ENCODE data around the gene GJA4.

GJA4 gene

DNA sequence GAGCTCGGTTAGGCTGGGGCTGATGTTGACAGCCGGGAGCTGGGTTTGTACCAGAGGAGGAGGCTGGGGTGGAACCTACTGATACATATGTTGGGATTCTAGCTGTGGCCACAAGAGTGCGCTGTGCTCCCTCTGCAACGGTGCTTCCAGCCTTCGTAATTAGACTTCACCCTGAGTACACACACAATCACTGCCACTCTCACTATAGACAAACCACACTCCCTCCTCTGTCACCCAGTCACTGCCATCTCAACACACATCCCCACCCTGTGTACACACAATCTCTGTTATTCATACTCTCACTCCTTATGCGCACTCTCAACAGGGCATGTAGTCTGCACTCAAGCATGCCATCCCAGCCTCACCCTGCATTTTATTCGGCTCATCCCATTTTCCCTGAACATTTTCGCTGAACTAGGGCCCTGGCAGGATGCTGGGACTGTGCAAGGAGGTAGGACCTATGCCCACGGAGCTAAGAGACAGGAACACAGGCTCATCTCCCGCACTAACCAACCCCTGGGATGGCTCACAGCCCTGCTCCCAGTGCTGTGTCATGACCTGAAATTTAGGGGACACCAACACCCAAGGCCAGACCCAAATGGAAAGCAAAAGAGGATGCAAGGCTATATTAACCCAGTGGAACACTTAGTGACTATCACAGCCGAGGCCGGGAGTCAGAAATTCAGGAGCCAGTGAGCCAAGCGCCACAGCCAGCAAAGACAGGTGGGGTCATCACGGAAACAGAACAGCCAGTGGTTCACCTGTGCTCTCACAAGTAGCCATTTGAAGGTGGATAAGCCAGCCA lies 6.1 kb upstream of the GJA4 start:
- TF ChIP-seq, protein P1, sequence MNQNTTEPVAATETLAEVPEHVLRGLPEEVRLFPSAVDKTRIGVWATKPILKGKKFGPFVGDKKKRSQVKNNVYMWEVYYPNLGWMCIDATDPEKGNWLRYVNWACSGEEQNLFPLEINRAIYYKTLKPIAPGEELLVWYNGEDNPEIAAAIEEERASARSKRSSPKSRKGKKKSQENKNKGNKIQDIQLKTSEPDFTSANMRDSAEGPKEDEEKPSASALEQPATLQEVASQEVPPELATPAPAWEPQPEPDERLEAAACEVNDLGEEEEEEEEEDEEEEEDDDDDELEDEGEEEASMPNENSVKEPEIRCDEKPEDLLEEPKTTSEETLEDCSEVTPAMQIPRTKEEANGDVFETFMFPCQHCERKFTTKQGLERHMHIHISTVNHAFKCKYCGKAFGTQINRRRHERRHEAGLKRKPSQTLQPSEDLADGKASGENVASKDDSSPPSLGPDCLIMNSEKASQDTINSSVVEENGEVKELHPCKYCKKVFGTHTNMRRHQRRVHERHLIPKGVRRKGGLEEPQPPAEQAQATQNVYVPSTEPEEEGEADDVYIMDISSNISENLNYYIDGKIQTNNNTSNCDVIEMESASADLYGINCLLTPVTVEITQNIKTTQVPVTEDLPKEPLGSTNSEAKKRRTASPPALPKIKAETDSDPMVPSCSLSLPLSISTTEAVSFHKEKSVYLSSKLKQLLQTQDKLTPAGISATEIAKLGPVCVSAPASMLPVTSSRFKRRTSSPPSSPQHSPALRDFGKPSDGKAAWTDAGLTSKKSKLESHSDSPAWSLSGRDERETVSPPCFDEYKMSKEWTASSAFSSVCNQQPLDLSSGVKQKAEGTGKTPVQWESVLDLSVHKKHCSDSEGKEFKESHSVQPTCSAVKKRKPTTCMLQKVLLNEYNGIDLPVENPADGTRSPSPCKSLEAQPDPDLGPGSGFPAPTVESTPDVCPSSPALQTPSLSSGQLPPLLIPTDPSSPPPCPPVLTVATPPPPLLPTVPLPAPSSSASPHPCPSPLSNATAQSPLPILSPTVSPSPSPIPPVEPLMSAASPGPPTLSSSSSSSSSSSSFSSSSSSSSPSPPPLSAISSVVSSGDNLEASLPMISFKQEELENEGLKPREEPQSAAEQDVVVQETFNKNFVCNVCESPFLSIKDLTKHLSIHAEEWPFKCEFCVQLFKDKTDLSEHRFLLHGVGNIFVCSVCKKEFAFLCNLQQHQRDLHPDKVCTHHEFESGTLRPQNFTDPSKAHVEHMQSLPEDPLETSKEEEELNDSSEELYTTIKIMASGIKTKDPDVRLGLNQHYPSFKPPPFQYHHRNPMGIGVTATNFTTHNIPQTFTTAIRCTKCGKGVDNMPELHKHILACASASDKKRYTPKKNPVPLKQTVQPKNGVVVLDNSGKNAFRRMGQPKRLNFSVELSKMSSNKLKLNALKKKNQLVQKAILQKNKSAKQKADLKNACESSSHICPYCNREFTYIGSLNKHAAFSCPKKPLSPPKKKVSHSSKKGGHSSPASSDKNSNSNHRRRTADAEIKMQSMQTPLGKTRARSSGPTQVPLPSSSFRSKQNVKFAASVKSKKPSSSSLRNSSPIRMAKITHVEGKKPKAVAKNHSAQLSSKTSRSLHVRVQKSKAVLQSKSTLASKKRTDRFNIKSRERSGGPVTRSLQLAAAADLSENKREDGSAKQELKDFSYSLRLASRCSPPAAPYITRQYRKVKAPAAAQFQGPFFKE (tag by site-specific recombination; IDR thresholded peaks at IDR 0.05; ENCODE audit: borderline replicate concordance), result no peak
- no peak for TF ChIP-seq ZNF350 (tag by site-specific recombination; IDR thresholded peaks at IDR 0.05)
- peak; percentile 89 for TF ChIP-seq ZNF654 (tag by site-specific recombination; IDR thresholded peaks at IDR 0.05; ENCODE audit: low read depth)
- TF ChIP-seq, protein P2, sequence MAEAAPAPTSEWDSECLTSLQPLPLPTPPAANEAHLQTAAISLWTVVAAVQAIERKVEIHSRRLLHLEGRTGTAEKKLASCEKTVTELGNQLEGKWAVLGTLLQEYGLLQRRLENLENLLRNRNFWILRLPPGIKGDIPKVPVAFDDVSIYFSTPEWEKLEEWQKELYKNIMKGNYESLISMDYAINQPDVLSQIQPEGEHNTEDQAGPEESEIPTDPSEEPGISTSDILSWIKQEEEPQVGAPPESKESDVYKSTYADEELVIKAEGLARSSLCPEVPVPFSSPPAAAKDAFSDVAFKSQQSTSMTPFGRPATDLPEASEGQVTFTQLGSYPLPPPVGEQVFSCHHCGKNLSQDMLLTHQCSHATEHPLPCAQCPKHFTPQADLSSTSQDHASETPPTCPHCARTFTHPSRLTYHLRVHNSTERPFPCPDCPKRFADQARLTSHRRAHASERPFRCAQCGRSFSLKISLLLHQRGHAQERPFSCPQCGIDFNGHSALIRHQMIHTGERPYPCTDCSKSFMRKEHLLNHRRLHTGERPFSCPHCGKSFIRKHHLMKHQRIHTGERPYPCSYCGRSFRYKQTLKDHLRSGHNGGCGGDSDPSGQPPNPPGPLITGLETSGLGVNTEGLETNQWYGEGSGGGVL (tag by site-specific recombination; IDR thresholded peaks at IDR 0.05), result no peak
- TF ChIP-seq ZNF2 (tag by site-specific recombination; IDR thresholded peaks at IDR 0.05), result peak; percentile 96
- 0 out of 2 replicates have a peak, but pooled peaks have one; percentile 24 for TF ChIP-seq ZNF501 (tag by site-specific recombination; IDR thresholded peaks at IDR 0.05)
- TF ChIP-seq, protein P3, sequence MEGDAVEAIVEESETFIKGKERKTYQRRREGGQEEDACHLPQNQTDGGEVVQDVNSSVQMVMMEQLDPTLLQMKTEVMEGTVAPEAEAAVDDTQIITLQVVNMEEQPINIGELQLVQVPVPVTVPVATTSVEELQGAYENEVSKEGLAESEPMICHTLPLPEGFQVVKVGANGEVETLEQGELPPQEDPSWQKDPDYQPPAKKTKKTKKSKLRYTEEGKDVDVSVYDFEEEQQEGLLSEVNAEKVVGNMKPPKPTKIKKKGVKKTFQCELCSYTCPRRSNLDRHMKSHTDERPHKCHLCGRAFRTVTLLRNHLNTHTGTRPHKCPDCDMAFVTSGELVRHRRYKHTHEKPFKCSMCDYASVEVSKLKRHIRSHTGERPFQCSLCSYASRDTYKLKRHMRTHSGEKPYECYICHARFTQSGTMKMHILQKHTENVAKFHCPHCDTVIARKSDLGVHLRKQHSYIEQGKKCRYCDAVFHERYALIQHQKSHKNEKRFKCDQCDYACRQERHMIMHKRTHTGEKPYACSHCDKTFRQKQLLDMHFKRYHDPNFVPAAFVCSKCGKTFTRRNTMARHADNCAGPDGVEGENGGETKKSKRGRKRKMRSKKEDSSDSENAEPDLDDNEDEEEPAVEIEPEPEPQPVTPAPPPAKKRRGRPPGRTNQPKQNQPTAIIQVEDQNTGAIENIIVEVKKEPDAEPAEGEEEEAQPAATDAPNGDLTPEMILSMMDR (tag by site-specific recombination; IDR thresholded peaks at IDR 0.05), result peak; percentile 86
- TF ChIP-seq, protein P4, sequence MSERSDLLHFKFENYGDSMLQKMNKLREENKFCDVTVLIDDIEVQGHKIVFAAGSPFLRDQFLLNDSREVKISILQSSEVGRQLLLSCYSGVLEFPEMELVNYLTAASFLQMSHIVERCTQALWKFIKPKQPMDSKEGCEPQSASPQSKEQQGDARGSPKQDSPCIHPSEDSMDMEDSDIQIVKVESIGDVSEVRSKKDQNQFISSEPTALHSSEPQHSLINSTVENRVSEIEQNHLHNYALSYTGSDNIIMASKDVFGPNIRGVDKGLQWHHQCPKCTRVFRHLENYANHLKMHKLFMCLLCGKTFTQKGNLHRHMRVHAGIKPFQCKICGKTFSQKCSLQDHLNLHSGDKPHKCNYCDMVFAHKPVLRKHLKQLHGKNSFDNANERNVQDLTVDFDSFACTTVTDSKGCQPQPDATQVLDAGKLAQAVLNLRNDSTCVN (tag by site-specific recombination; optimal IDR thresholded peaks at IDR 0.05), result no peak
- no peak for TF ChIP-seq BCL11B (tag by site-specific recombination; IDR thresholded peaks at IDR 0.05; ENCODE audit: low read depth)
- 0 out of 2 replicates have a peak, but pooled peaks have one; percentile 42 for TF ChIP-seq ZFP37 (tag by site-specific recombination; IDR thresholded peaks at IDR 0.05)
- TF ChIP-seq, protein P5, sequence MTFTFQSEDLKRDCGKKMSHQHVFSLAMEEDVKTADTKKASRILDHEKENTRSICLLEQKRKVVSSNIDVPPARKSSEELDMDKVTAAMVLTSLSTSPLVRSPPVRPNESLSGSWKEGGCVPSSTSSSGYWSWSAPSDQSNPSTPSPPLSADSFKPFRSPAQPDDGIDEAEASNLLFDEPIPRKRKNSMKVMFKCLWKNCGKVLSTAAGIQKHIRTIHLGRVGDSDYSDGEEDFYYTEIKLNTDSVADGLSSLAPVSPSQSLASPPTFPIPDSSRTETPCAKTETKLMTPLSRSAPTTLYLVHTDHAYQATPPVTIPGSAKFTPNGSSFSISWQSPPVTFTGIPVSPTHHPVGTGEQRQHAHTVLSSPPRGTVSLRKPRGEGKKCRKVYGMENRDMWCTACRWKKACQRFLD (tag by site-specific recombination; IDR thresholded peaks at IDR 0.05), result no peak
- peak; percentile 86 for TF ChIP-seq GFI1B (tag by site-specific recombination; IDR thresholded peaks at IDR 0.05)
- TF ChIP-seq, protein P6, sequence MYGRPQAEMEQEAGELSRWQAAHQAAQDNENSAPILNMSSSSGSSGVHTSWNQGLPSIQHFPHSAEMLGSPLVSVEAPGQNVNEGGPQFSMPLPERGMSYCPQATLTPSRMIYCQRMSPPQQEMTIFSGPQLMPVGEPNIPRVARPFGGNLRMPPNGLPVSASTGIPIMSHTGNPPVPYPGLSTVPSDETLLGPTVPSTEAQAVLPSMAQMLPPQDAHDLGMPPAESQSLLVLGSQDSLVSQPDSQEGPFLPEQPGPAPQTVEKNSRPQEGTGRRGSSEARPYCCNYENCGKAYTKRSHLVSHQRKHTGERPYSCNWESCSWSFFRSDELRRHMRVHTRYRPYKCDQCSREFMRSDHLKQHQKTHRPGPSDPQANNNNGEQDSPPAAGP (tag by site-specific recombination; IDR thresholded peaks at IDR 0.05), result peak; percentile 93
- TF ChIP-seq ZNF155 (tag by site-specific recombination; IDR thresholded peaks at IDR 0.05), result no peak
- no peak for TF ChIP-seq ZNF548 (tag by site-specific recombination; IDR thresholded peaks at IDR 0.05)
- peak; percentile 87 for TF ChIP-seq PRDM1 (tag by site-specific recombination; IDR thresholded peaks at IDR 0.05)
- TF ChIP-seq SALL2 (tag by site-specific recombination; IDR thresholded peaks at IDR 0.05; ENCODE audit: borderline replicate concordance), result no peak
- TF ChIP-seq ZNF391 (tag by site-specific recombination; IDR thresholded peaks at IDR 0.05; ENCODE audit: borderline replicate concordance, low read depth), result no peak
- no peak for TF ChIP-seq KLF1 (tag by site-specific recombination; IDR thresholded peaks at IDR 0.05)
- 0 out of 2 replicates have a peak, but pooled peaks have one; percentile 1 for TF ChIP-seq ZBTB20 (tag by site-specific recombination; IDR thresholded peaks at IDR 0.05)
- no peak overlapping the region for H3K4me3 ChIP-seq (ENCODE audit: low read depth, low read length)
- ChIA-PET POLR2A (interaction anchor here (0.9 kb wide), 1 partner anchor 73 kb away, joined by 4 read pairs; the partner anchor contains the start of gene SMIM12), CTCF (interaction anchor here (0.6 to 3.8 kb wide), 24 partner anchors 8 to 926 kb away, joined by 3 to 28 read pairs (median 3); partner anchors contain the start of gene GJB4)
- H3K4me1 ChIP-seq (ENCODE audit: control insufficient read depth, insufficient read depth, low read length), result no peaks in the 10 kb centered on the region
- H3K27ac ChIP-seq (ENCODE audit: extremely low read depth, low read depth, low read length), result no peak overlapping the region
- no peaks in the 10 kb centered on the region for H3K9me3 ChIP-seq (ENCODE audit: control insufficient read depth, insufficient read depth, low read depth, low read length)
- H3K36me3 ChIP-seq (ENCODE audit: control insufficient read depth in 2 of 2, insufficient read depth in 1 of 2, low read length in 2 of 2), result no peaks in the 10 kb centered on the region

All from HEK293 (cell line).